HCT116 (cell line): Measurements from ENCODE around the gene BCAS4. TPM values are rescaled to one million over a fixed set of nuclear protein-coding genes. Genes with fewer than 3 reads are reported as not detected.

ENCODE experiments used
- ATAC-seq: fragments of 200-7000 bp; cut with Tn5 transposase; 2 replicates; pipeline ENCODE4 v1.9.1; 2020; ENCODE audit warnings: mild to moderate bottlenecking, moderate library complexity
- BruUV-seq: library from RNA; stranded (reverse); fragments of 400-500 nt; replicated peaks from 2 replicates; lab custom pipeline; 2021; lab: Mats Ljungman, UMichigan
- CTCF ChIA-PET: fragments of 300-600 bp; sonication (Branson Sonifier 250); formaldehyde crosslinking; loops from one replicate; lab custom pipeline; 2021; ENCODE audit warnings: antibody characterized with exemption; lab: Charles Lee
- POLR2A ChIA-PET: fragments of 300-600, 350-600 bp; sonication (Branson Sonifier 250); formaldehyde crosslinking; loops from one replicate; lab custom pipeline; 2021; ENCODE audit warnings: antibody characterized with exemption; lab: Charles Lee
- RAD21 ChIA-PET, 2 experiments: fragments of 300-600 bp; sonication (Branson Sonifier 250); formaldehyde crosslinking; loops; one replicate each; lab custom pipeline; 2023; ENCODE audit warnings: low total read pairs in 2 of 2; ENCODE audit not compliant: uncharacterized antibody in 2 of 2, unreplicated experiment in 2 of 2, low non-redundant PET in 1 of 2; lab: Charles Lee
- DNase-seq: peaks from one replicate; pipeline ENCODE4 v3.0.0-alpha.2; 2010; ENCODE audit warnings: low read depth, low spot score
- H2AFZ ChIP-seq: fragments of 200-600 bp; shearing (Covaris generic), sonication (generic); 2 replicates; pipeline ENCODE4 v1.6.1; 2017; ENCODE audit warnings: low read depth, mixed run types, mixed read lengths, antibody characterized with exemption, low read length; ENCODE audit not compliant: poor library complexity, severe bottlenecking
- H3K27ac ChIP-seq: 2 replicates; pipeline ENCODE4 v1.5.1; 2012; ENCODE audit warnings: low read depth, low read length
- H3K27me3 ChIP-seq: fragments of 200-600 bp; sonication (generic); 2 replicates; pipeline ENCODE4 v1.6.1; 2016; ENCODE audit warnings: mixed run types, low read length, mixed read lengths; ENCODE audit not compliant: insufficient read depth
- H3K36me3 ChIP-seq, 2 experiments: fragments of 200-500 bp in 1 of 2; fragments of 200-600 bp in 1 of 2; sonication (Bioruptor generic) in 1 of 2; sonication (generic) in 1 of 2; 2 replicates each; pipeline versions ENCODE4 v1.5.1 to v1.6.1; 2014 to 2016; ENCODE audit warnings: low read length in 2 of 2, inconsistent platforms in 1 of 2, mixed read lengths in 1 of 2, mixed run types in 1 of 2; ENCODE audit not compliant: insufficient read depth in 2 of 2, control insufficient read depth in 1 of 2
- H3K4me1 ChIP-seq, 2 experiments: fragments of 200-600 bp in 1 of 2; sonication (generic) in 1 of 2; 2 replicates each; pipeline versions ENCODE4 v1.5.1 to v1.6.1; 2012 to 2017; ENCODE audit warnings: low read length in 2 of 2, inconsistent platforms in 1 of 2, mild to moderate bottlenecking in 1 of 2, mixed read lengths in 1 of 2, mixed run types in 1 of 2, moderate library complexity in 1 of 2; ENCODE audit not compliant: insufficient read depth in 2 of 2, control insufficient read depth in 1 of 2
- H3K4me2 ChIP-seq: fragments of 200-600 bp; sonication (generic); 2 replicates; pipeline ENCODE4 v1.6.1; 2017; ENCODE audit warnings: mixed run types, low read length, mixed read lengths
- H3K4me3 ChIP-seq, 2 experiments: fragments of 200-600 bp in 1 of 2; sonication (generic) in 1 of 2; replicated peaks in 1 of 2; 2 replicates each; pipeline ENCODE4 v1.5.1; 2011 to 2016; ENCODE audit warnings: low read length in 2 of 2, control low read depth in 1 of 2, low read depth in 1 of 2, mild to moderate bottlenecking in 1 of 2, mixed read lengths in 1 of 2, mixed run types in 1 of 2
- H3K79me2 ChIP-seq: fragments of 200-600 bp; sonication (generic); 2 replicates; pipeline ENCODE4 v1.6.1; 2017; ENCODE audit warnings: mild to moderate bottlenecking, mixed run types, low read length, moderate library complexity, mixed read lengths; ENCODE audit not compliant: insufficient read depth
- H3K9ac ChIP-seq: fragments of 200-600 bp; sonication (generic); 2 replicates; pipeline ENCODE4 v1.6.1; 2016; ENCODE audit warnings: low read length, mixed read lengths
- H3K9me2 ChIP-seq: fragments of 200-600 bp; sonication (generic), shearing (Covaris generic); 2 replicates; pipeline ENCODE4 v1.6.1; 2017; ENCODE audit warnings: mixed run types, mild to moderate bottlenecking, moderate library complexity; ENCODE audit not compliant: insufficient read depth
- H3K9me3 ChIP-seq, 2 experiments: fragments of 200-500 bp in 1 of 2; fragments of 200-600 bp in 1 of 2; sonication (Bioruptor generic) in 1 of 2; sonication (generic) in 1 of 2; 2 replicates each; pipeline ENCODE4 v1.6.1; 2014 to 2017; ENCODE audit warnings: low read length in 2 of 2, mixed read lengths in 2 of 2, inconsistent platforms in 1 of 2, low read depth in 1 of 2, mild to moderate bottlenecking in 1 of 2, mixed run types in 1 of 2, moderate library complexity in 1 of 2; ENCODE audit not compliant: control insufficient read depth in 1 of 2, insufficient read depth in 1 of 2
- H4K20me1 ChIP-seq: fragments of 200-600 bp; sonication (generic), shearing (Covaris generic); 2 replicates; pipeline ENCODE4 v1.6.1; 2017; ENCODE audit warnings: mixed run types, mild to moderate bottlenecking, moderate library complexity; ENCODE audit not compliant: insufficient read depth
- CTCF ChIP-seq, 3 experiments: fragments of 200-600 bp in 1 of 3; sonication (generic) in 1 of 3; IDR thresholded peaks in 2 of 3; conservative IDR thresholded peaks in 1 of 3; 2 replicates each; pipeline ENCODE4 v1.5.1; 2012 to 2017; ENCODE audit warnings: low read depth in 2 of 3, low read length in 2 of 3, antibody characterized with exemption in 1 of 3, borderline replicate concordance in 1 of 3, control low read depth in 1 of 3, mild to moderate bottlenecking in 1 of 3, mixed read lengths in 1 of 3, mixed run types in 1 of 3, moderate library complexity in 1 of 3; ENCODE audit not compliant: insufficient read depth in 1 of 3
- EZH2 ChIP-seq: fragments of 200-600 bp; sonication (generic); IDR thresholded peaks from 2 replicates; pipeline ENCODE4 v1.6.1; 2017; ENCODE audit warnings: antibody characterized with exemption, mixed run types
- EZH2phosphoT487 ChIP-seq: fragments of 200-600 bp; IDR thresholded peaks from 2 replicates; pipeline ENCODE4 v1.6.1; 2018; ENCODE audit warnings: antibody characterized with exemption, borderline replicate concordance
- JUND ChIP-seq: IDR thresholded peaks from 2 replicates; pipeline ENCODE4 v1.6.1; 2012
- RAD21 ChIP-seq: IDR thresholded peaks from 2 replicates; pipeline ENCODE4 v1.6.1; 2012; ENCODE audit warnings: low read depth, mild to moderate bottlenecking
- REST ChIP-seq: IDR thresholded peaks from 2 replicates; pipeline ENCODE4 v1.6.1; 2012; ENCODE audit warnings: low read depth
- SIN3A ChIP-seq: IDR thresholded peaks from 2 replicates; pipeline ENCODE4 v1.6.1; 2012; ENCODE audit warnings: low read depth
- SP1 ChIP-seq: IDR thresholded peaks from 2 replicates; pipeline ENCODE4 v1.6.1; 2012; ENCODE audit warnings: low read depth
- SRF ChIP-seq: IDR thresholded peaks from 2 replicates; pipeline ENCODE4 v1.6.1; 2012; ENCODE audit warnings: low read depth
- ZNF274 ChIP-seq: fragments of 200-500 bp; sonication (Bioruptor generic); IDR thresholded peaks from 2 replicates; pipeline ENCODE4 v1.6.1; 2014; ENCODE audit warnings: mild to moderate bottlenecking, low read depth, low read length, inconsistent platforms
- intact Hi-C: fragments of 100-400 bp; cut with micrococcal nuclease; formaldehyde crosslinking; loops from 2 replicates; pipeline ENCODE4 v1.10.0; 2022
- total RNA-seq: library from RNA; stranded (reverse); gene quantifications from one replicate; pipeline ENCODE4 v1.2.1, GENCODE V29; 2021; ENCODE audit not compliant: unreplicated experiment
- TF ChIP-seq, protein P1 (sequence below): IDR thresholded peaks from 2 replicates; pipeline ENCODE4 v1.6.1; 2011; ENCODE audit warnings: mild to moderate bottlenecking, low read length, moderate library complexity; ENCODE audit not compliant: insufficient replicate concordance; ENCODE audit errors: extremely low read depth
- TF ChIP-seq, protein P2 (sequence below): IDR thresholded peaks from 2 replicates; pipeline ENCODE4 v1.6.1; 2012

BCAS4 gene
- total RNA-seq, 1 experiment from 2014 or later, result 18.9 TPM

GRCh38 chr20:50924261-50924920, 129.5 kb downstream of the BCAS4 start (continued):
- TF ChIP-seq, protein P1, sequence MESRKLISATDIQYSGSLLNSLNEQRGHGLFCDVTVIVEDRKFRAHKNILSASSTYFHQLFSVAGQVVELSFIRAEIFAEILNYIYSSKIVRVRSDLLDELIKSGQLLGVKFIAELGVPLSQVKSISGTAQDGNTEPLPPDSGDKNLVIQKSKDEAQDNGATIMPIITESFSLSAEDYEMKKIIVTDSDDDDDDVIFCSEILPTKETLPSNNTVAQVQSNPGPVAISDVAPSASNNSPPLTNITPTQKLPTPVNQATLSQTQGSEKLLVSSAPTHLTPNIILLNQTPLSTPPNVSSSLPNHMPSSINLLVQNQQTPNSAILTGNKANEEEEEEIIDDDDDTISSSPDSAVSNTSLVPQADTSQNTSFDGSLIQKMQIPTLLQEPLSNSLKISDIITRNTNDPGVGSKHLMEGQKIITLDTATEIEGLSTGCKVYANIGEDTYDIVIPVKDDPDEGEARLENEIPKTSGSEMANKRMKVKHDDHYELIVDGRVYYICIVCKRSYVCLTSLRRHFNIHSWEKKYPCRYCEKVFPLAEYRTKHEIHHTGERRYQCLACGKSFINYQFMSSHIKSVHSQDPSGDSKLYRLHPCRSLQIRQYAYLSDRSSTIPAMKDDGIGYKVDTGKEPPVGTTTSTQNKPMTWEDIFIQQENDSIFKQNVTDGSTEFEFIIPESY, result no peak
- TF ChIP-seq EZH2 (no peak), SRF (no peak), CTCF (IDR thresholded peaks at IDR 0.05 in 2 of 3, conservative IDR thresholded peaks at IDR 0.05 in 1 of 3; ENCODE audit: borderline replicate concordance in 1 of 3, insufficient read depth in 1 of 3, low read depth in 2 of 3, low read length in 2 of 3) (no peak), ZNF274 (no peak)

DNA sequence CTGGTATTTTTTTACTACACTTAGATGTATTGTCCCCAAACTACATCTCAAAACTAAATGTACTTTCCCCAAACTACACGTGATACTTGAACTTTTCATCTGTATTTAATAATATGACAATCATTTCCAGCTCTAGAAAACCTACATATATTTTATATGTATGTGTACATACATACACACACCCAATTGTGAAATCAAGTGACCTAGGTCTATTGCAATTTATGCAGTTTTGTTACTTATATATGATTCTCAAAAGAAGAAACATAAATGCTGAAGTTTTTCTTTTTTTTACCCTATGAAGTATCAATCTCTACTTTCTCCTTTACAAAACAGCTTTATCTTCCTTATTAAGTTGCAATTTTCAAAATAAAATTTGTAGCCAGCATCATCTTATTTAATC, 131.7 kb downstream of the BCAS4 start:
- Histone ChIP-seq H2AFZ (no peak overlapping the region), H3K4me2 (no peak overlapping the region), H3K79me2 (peaks cover 89% of the 10 kb centered on the region), H3K36me3 (peaks cover 33 to 55% of the 10 kb centered on the region in 2 experiments), H3K9ac (no peak overlapping the region), H3K27ac (no peak overlapping the region), H3K4me1 (peaks cover 2 to 19% of the 10 kb centered on the region in 2 experiments; a peak in 3 of 4 replicates), H3K27me3 (no peaks in the 10 kb centered on the region), H3K4me3 (no peak overlapping the region), H3K9me2 (no peaks in the 10 kb centered on the region), H4K20me1 (peaks cover 60% of the 10 kb centered on the region; the same call in 1 of the 2 replicates), H3K9me3 (no peaks in the 10 kb centered on the region)
- DNase-seq (no peak), ATAC-seq (no peak)
- BruUV-seq, result no TSS peak
- CTCF ChIA-PET, result interaction anchor here (1.2 kb wide), 1 partner anchor 132 kb away, joined by 3 read pairs; the partner anchor contains the start of gene BCAS4
- RAD21 ChIA-PET, result no interaction called here
- no peak for TF ChIP-seq EZH2phosphoT487
- no peak for TF ChIP-seq RAD21
- no peak for TF ChIP-seq SP1
- TF ChIP-seq JUND, result no peak
- TF ChIP-seq, protein P2, sequence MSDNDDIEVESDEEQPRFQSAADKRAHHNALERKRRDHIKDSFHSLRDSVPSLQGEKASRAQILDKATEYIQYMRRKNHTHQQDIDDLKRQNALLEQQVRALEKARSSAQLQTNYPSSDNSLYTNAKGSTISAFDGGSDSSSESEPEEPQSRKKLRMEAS, result no peak
- TF ChIP-seq REST, result no peak
- no peak for TF ChIP-seq SIN3A
- TF ChIP-seq EZH2, result no peak
- POLR2A ChIA-PET, result no interaction called here
- intact Hi-C loops, result no loop called here
